ENCODE results near the gene PTGER1.

Gene PTGER1, protein sequence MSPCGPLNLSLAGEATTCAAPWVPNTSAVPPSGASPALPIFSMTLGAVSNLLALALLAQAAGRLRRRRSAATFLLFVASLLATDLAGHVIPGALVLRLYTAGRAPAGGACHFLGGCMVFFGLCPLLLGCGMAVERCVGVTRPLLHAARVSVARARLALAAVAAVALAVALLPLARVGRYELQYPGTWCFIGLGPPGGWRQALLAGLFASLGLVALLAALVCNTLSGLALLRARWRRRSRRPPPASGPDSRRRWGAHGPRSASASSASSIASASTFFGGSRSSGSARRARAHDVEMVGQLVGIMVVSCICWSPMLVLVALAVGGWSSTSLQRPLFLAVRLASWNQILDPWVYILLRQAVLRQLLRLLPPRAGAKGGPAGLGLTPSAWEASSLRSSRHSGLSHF

DNA sequence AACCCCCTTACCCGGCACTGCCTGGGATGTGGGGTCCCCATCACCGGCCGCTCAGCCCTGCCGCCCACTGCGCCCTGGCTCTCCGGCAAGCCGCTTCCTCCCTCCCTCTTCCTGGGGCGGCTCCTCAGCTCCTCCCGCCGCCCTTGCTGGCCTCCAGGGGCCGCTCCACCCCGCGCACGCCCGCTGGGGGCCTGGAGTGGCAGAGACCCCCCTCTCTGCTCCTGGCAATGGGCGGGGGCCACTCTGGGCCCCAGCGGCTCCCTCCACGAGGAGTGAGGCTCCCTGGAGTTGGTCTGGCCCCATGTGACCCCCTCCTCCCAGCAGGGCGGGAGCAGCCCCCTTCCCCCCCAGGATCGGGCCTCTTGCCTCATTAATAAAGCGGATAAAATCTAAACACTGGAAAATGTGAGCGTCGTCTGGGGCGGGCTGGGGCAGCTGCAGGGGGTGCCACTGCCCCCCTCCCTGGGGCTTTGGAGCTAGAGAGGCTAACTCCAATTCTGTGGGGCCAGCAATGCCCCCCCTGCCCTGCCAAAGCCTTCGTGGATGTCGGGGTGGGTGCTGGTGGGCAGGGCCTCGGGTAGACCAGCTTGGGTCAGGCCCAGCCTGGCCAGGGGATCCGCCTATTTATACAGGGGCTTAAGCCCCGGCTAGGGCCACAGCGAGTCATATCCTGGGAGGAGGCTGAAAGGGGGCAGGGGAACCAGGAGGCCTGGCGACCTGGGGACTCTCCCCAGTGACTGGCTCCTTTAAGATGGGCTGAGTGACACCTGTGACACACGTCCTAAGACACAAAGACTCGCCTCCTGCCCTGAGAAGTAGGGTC, at the start of gene PTGER1:
Gene PTGER1 (minus strand): TSS at position 104 of the 823 bp plus-strand sequence. CDS start 1,034 bp downstream, outside the sequence.
- Histone ChIP-seq H3K27me3 (ENCODE audit: control insufficient read depth in 1 of 2, insufficient read depth in 2 of 2, low read length in 2 of 2) (peaks cover 13 to 34% of the 10 kb centered on the region in 2 donors), H3K27ac (ENCODE audit: low read length) (no peak within 1 kb of the TSS), H3K4me3 (ENCODE audit: low read length in 2 of 2) (peak within 1 kb of the TSS in 1 of 2 donors; percentile 15), H3K9me3 (ENCODE audit: control insufficient read depth in 2 of 2, low read length in 2 of 2) (no peaks in the 10 kb centered on the region), H3K9ac (ENCODE audit: low read length in 2 of 2) (no peak within 1 kb of the TSS), H3K4me1 (ENCODE audit: control insufficient read depth, insufficient read depth, low read length) (peaks cover 32% of the 10 kb centered on the region), H3K36me3 (ENCODE audit: control insufficient read depth in 2 of 2, insufficient read depth in 2 of 2, low read length in 2 of 2) (peaks cover 2 to 19% of the 10 kb centered on the region in 2 donors)

DNA sequence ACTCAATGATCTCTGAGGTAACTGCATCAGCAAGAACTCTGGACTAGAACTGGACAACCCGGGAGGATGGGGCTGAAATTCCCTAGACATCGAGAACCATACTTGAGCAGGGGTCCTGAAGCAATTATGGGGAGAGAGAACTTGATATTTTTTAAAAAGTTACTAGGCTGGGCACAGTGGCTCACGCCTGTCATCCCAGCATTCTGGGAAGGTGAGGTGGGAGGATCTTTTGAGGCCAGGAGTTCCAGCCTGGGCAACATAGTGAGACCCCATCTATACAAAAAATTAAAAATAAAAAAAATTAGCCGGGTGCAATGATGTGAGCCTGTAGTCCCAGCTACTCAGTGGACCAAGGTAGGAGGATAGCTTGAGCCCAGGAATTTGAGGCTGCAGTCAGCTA, 45.4 kb upstream of the PTGER1 start:
- H3K36me3 ChIP-seq (ENCODE audit: control insufficient read depth in 2 of 2, insufficient read depth in 2 of 2, low read length in 2 of 2): peaks cover 8 to 9% of the 10 kb centered on the region in 2 donors
- no peak overlapping the region for H3K27ac ChIP-seq (ENCODE audit: low read length)
- no peak overlapping the region for H3K9ac ChIP-seq (ENCODE audit: low read length in 2 of 2)
- no peaks in the 10 kb centered on the region for H3K9me3 ChIP-seq (ENCODE audit: control insufficient read depth in 2 of 2, low read length in 2 of 2)
- H3K27me3 ChIP-seq (ENCODE audit: control insufficient read depth in 1 of 2, insufficient read depth in 2 of 2, low read length in 2 of 2): no peaks in the 10 kb centered on the region
- H3K4me3 ChIP-seq (ENCODE audit: low read length in 2 of 2): no peak overlapping the region
- H3K4me1 ChIP-seq (ENCODE audit: control insufficient read depth, insufficient read depth, low read length): peaks cover 23% of the 10 kb centered on the region

DNA sequence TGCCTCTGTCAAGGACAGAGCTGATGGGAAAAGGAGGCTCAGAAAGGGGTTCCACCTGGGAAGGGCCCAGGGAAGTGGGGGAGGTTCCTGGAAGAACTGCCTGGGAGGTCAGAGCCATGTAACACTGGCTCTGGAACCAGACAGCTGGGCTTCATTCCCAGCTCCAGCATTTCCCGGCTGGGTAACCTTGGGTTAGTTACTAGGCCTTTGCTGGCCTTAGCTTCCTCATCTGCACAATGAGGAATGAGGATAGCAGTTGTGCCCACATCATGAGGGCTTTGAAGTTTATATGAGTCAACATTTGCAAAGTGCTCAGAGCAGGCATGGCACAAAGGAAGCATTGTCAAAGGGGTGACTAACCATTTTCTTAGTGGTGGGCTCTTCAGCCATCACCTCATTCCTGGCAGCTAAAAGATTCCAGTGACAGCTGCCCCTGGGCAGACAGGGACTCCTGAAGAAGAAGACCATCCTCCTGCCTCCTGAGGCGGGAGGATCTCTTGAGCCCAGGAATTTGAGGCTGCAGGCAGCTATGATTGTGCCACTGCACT, 44.8 kb upstream of the PTGER1 start:
- Histone ChIP-seq H3K9ac (ENCODE audit: low read length in 2 of 2) (no peak overlapping the region), H3K4me1 (ENCODE audit: control insufficient read depth, insufficient read depth, low read length) (peaks cover 29% of the 10 kb centered on the region), H3K36me3 (ENCODE audit: control insufficient read depth in 2 of 2, insufficient read depth in 2 of 2, low read length in 2 of 2) (peaks cover 14 to 15% of the 10 kb centered on the region in 2 donors), H3K9me3 (ENCODE audit: control insufficient read depth in 2 of 2, low read length in 2 of 2) (no peaks in the 10 kb centered on the region), H3K27ac (ENCODE audit: low read length) (no peak overlapping the region), H3K27me3 (ENCODE audit: control insufficient read depth in 1 of 2, insufficient read depth in 2 of 2, low read length in 2 of 2) (no peaks in the 10 kb centered on the region), H3K4me3 (ENCODE audit: low read length in 2 of 2) (no peak overlapping the region)

DNA sequence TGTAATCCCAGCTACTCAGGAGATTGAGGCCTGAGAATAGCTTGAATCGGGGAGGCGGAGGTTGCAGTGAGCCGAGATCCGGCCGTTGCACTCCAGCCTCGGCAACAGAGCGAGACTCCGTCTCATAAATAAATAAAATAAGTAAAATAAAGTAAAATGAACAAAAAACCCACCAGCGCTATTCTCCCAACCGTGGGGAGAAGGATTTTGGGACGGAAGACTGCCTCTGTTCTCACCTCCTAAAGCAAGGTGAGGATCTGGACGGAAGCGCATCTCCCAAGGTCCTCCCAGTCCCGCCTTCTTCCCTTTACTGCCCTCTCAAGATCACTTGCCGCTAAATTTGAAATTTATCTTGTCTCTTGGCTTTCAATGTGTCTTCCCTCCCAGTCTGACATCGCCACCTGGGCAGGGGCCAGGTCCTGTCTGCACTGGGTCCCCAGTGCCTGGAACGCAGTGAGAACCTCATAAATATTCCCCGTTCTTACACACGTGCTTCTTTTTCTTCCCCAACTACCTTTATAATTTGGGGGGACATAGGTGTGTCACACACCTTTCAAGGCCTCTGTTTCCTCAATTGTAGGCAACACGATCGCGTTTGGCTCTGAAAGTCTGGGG, 44.2 kb upstream of the PTGER1 start:
- Histone ChIP-seq H3K9me3 (ENCODE audit: control insufficient read depth in 2 of 2, low read length in 2 of 2) (no peaks in the 10 kb centered on the region), H3K4me1 (ENCODE audit: control insufficient read depth, insufficient read depth, low read length) (peaks cover 31% of the 10 kb centered on the region), H3K4me3 (ENCODE audit: low read length in 2 of 2) (peak overlapping the region; percentile 78 to 83), H3K9ac (ENCODE audit: low read length in 2 of 2) (no peak overlapping the region), H3K27ac (ENCODE audit: low read length) (peak overlapping the region; percentile 91), H3K27me3 (ENCODE audit: control insufficient read depth in 1 of 2, insufficient read depth in 2 of 2, low read length in 2 of 2) (no peaks in the 10 kb centered on the region), H3K36me3 (ENCODE audit: control insufficient read depth in 2 of 2, insufficient read depth in 2 of 2, low read length in 2 of 2) (peaks cover 20 to 21% of the 10 kb centered on the region in 2 donors)

DNA sequence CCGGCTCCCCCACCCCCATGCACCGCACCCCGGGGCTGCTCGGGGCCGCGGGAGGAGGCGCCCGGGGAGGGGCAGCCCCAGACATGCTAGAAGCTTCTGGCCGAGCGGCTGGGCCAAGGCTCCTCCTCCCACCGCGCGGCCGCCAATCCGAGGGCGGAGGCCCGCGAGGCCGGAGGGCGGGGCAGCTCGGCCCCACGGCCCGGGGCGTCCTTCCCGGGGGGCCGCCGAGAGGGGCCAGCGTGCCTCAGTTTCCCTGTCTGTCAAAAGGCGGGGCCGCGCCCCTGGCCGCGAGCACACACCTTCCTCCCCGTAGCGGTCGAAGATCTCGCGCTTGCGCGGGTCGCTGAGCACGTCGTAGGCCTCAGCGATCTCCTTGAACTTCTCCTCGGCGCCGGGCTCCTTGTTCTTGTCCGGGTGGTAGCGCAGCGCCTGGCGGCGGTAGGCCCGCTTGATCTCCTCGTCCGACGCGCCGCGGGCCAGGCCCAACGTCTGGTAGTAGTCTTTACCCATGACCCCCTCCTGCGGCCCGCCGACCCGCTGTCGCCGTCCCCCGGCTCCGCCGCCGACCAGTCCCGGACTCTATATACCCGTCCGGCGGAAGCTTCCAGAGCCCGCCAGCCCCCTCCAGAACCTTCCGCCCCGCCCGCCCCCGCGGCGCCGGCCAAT, 42.8 kb upstream of the PTGER1 start, which contains the start of gene DNAJB1:
Gene DNAJB1 (minus strand): TSS at position 558 of the 666 bp plus-strand sequence. CDS start 48 bp downstream, at position 510.
- Histone ChIP-seq H3K4me3 (ENCODE audit: low read length in 2 of 2) (peak within 1 kb of the TSS; percentile 92), H3K9me3 (ENCODE audit: control insufficient read depth in 2 of 2, low read length in 2 of 2) (no peaks in the 10 kb centered on the region), H3K27me3 (ENCODE audit: control insufficient read depth in 1 of 2, insufficient read depth in 2 of 2, low read length in 2 of 2) (no peaks in the 10 kb centered on the region), H3K4me1 (ENCODE audit: control insufficient read depth, insufficient read depth, low read length) (peaks cover 34% of the 10 kb centered on the region), H3K27ac (ENCODE audit: low read length) (peak within 1 kb of the TSS; percentile 95), H3K36me3 (ENCODE audit: control insufficient read depth in 2 of 2, insufficient read depth in 2 of 2, low read length in 2 of 2) (peaks cover 20 to 25% of the 10 kb centered on the region in 2 donors), H3K9ac (ENCODE audit: low read length in 2 of 2) (peak within 1 kb of the TSS; percentile 97 to 99)

DNA sequence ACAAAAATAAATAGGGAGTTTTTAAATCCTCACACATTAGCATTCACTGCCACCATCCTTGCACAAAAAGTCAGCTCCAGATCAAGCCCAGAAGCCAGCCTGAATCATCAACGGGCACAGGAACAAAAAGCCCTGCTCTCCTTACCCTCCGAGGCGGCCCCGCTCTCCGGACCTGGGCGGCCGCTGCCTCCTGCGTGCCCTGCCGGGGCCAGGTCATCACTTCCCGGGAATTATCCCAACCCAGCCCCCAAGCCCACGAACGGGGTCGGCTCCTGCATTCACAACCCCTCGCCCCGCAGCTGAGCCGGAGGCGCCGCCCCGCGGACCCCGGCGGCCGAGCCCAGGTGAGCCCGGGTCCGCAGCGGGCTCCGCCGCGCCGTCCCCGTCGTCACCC, 42.3 kb upstream of the PTGER1 start:
- no peaks in the 10 kb centered on the region for H3K27me3 ChIP-seq (ENCODE audit: control insufficient read depth in 1 of 2, insufficient read depth in 2 of 2, low read length in 2 of 2)
- H3K36me3 ChIP-seq (ENCODE audit: control insufficient read depth in 2 of 2, insufficient read depth in 2 of 2, low read length in 2 of 2): peaks cover 20 to 27% of the 10 kb centered on the region in 2 donors
- no peaks in the 10 kb centered on the region for H3K9me3 ChIP-seq (ENCODE audit: control insufficient read depth in 2 of 2, low read length in 2 of 2)
- peak overlapping the region; percentile 78 to 99 for H3K9ac ChIP-seq (ENCODE audit: low read length in 2 of 2)
- peak overlapping the region; percentile 95 for H3K27ac ChIP-seq (ENCODE audit: low read length)
- peak overlapping the region; percentile 88 to 92 for H3K4me3 ChIP-seq (ENCODE audit: low read length in 2 of 2)
- H3K4me1 ChIP-seq (ENCODE audit: control insufficient read depth, insufficient read depth, low read length): peaks cover 34% of the 10 kb centered on the region

DNA sequence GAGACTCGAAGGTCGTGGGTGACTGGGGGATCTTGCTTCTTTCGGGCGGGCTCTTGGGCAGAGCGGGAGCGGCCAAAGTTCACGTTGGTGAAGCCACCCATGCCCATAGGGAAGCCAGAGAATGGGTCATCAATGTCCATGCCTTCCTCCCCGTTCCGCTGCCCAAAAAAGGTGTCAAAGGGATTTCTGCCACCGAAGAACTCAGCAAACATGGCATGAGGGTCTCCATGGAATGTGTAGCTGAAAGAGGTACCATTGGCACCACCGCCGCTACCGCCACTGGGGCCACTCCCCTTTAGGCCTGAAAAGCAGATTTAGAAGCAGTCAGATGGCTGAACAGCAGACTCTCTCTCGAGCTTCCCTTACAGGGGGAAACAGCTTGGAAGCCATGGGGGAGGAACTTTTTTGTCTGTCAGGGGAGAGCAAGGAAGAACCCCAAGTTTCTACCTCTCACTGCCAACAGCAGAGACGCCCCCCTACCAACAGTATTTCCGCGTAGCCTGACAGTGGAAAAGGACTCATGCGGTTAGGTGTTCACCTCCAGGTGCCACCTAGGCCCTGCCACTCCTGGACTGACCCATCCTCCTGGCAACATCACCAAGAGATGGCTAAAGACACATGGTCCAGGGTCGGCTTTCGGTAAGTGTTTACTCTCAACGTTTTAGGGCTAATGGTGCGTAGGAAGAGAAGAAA, 41.7 kb upstream of the PTGER1 start:
- Histone ChIP-seq H3K9ac (ENCODE audit: low read length in 2 of 2) (peak overlapping the region; percentile 78 to 99), H3K4me3 (ENCODE audit: low read length in 2 of 2) (peak overlapping the region; percentile 88 to 92), H3K9me3 (ENCODE audit: control insufficient read depth in 2 of 2, low read length in 2 of 2) (no peaks in the 10 kb centered on the region), H3K36me3 (ENCODE audit: control insufficient read depth in 2 of 2, insufficient read depth in 2 of 2, low read length in 2 of 2) (peaks cover 20 to 27% of the 10 kb centered on the region in 2 donors), H3K27ac (ENCODE audit: low read length) (peak overlapping the region; percentile 95), H3K27me3 (ENCODE audit: control insufficient read depth in 1 of 2, insufficient read depth in 2 of 2, low read length in 2 of 2) (no peaks in the 10 kb centered on the region), H3K4me1 (ENCODE audit: control insufficient read depth, insufficient read depth, low read length) (peaks cover 34% of the 10 kb centered on the region)

DNA sequence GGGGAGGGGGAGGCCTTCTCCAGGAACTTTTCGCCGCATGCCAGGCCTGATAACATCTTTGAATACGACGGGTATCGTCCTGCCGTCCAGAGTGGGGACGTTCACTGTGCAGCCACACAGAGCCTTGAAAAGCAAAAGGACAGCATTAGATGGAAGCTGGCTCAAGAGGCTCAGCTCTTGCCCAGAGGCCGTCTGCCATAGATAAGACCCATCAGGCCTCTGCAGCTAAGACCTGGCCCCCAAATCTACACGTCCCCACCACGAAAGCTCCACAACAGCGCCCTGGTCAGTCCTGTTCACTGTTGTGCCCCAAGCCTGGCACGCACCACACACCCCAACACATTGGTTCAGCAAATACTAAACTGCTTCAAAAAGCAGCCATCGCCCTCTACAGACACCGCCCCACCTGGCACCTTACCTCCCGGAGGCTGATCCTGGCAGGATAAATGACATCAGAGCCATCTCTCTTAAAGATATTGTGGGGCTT, 40.9 kb upstream of the PTGER1 start:
- Histone ChIP-seq H3K4me1 (ENCODE audit: control insufficient read depth, insufficient read depth, low read length) (peaks cover 34% of the 10 kb centered on the region), H3K36me3 (ENCODE audit: control insufficient read depth in 2 of 2, insufficient read depth in 2 of 2, low read length in 2 of 2) (peaks cover 20 to 27% of the 10 kb centered on the region in 2 donors), H3K9me3 (ENCODE audit: control insufficient read depth in 2 of 2, low read length in 2 of 2) (no peaks in the 10 kb centered on the region), H3K4me3 (ENCODE audit: low read length in 2 of 2) (peak overlapping the region; percentile 88 to 92), H3K9ac (ENCODE audit: low read length in 2 of 2) (peak overlapping the region in 1 of 2 donors; percentile 99), H3K27me3 (ENCODE audit: control insufficient read depth in 1 of 2, insufficient read depth in 2 of 2, low read length in 2 of 2) (no peaks in the 10 kb centered on the region), H3K27ac (ENCODE audit: low read length) (no peak overlapping the region)

DNA sequence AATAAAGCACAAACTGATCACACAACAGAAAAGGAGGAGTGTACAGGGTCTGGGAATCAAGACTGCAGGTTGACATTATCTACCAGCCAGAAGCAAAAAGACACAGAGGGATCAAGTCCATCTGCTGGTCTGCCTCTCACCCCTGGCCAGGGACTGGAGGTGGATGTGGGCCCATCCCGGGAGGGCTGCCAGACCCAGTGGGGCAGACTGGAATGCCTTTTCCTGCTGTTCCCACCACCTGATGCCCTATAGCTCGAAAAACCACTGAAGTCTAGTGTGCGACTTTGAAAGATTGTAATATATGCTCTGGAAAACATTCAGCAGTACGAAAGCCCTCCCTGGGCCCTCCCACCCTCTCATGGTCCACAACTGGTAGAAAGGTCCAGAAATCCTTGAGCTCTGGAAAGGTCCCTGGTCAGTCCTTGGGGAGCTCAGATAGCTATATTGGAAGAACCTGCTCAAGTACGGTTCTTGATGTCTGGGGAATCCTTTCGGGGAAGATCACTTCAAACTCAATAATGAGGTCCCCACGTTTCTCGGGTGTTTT, 40.4 kb upstream of the PTGER1 start:
- H3K9me3 ChIP-seq (ENCODE audit: control insufficient read depth in 2 of 2, low read length in 2 of 2): no peaks in the 10 kb centered on the region
- no peak overlapping the region for H3K27ac ChIP-seq (ENCODE audit: low read length)
- no peak overlapping the region for H3K9ac ChIP-seq (ENCODE audit: low read length in 2 of 2)
- H3K4me3 ChIP-seq (ENCODE audit: low read length in 2 of 2): peak overlapping the region; percentile 88 to 92
- H3K36me3 ChIP-seq (ENCODE audit: control insufficient read depth in 2 of 2, insufficient read depth in 2 of 2, low read length in 2 of 2): peaks cover 20 to 27% of the 10 kb centered on the region in 2 donors
- no peaks in the 10 kb centered on the region for H3K27me3 ChIP-seq (ENCODE audit: control insufficient read depth in 1 of 2, insufficient read depth in 2 of 2, low read length in 2 of 2)
- H3K4me1 ChIP-seq (ENCODE audit: control insufficient read depth, insufficient read depth, low read length): peaks cover 34% of the 10 kb centered on the region

Data from stomach smooth muscle (tissue), 2 donors.